ENCODE measurements around the gene PPM1J. TPM values are rescaled to one million over a fixed set of nuclear protein-coding genes. Genes with fewer than 3 reads are reported as not detected.

The PPM1J gene
- polyA plus RNA-seq, 3 donors, result 0.28 to 0.75 (median 0.69) TPM

DNA sequence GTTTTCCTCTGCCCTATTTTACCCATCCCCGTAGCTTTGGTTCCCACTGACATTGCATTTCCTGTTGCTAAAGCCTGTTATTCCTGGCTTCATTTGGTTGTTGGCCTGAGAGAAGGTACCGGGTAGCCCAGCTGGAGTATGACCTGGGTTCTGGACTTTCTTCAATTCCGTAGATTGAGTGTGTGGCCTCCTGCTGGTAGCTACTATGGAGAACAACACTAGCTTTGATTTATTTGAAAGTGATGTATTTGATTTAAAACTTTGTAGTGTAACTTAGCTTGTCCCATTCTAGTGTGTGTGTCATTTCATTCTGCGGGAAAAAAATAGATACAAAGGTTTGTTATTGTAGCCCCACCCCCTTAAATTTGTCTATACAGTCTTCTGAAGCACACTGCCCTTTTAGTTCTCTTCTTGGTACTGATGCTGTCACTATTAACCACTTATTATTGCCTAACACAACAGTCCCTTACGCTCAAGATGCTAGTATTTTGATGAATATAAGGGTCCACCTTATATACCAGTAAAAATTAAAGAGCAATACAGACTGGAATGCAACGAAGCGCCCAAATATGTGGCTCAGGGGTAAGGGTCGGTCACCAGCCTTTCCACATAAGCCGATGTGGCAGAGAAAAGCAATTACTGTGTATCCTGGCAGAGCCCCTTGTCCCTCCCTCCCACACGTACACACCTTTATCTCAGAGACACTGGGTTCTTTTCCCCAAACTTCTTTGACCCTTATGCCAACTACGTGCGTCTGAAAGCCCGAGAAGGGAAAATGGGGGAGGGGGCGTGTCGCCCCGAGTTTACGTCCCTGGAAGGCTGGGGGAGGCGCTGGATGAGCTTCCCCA, 41.3 kb downstream of the PPM1J start:
- no peaks in the 10 kb centered on the region for H3K9me3 Mint-ChIP-seq
- peak overlapping the region; percentile 99 for H3K4me2 ChIP-seq (replicated peaks; ENCODE audit: extremely low read depth, low read length, poor library complexity, severe bottlenecking)
- H3K4me1 ChIP-seq (ENCODE audit: control insufficient read depth in 1 of 2, insufficient read depth in 2 of 2, low read length in 2 of 2), result peaks cover 20 to 23% of the 10 kb centered on the region in 2 donors
- peak overlapping the region; percentile 92 for H2AFZ ChIP-seq (ENCODE audit: insufficient read depth, low read depth, low read length, poor library complexity, severe bottlenecking)
- DNase-seq, result peak; percentile 18 to 33 (median 28)
- H4K20me1 ChIP-seq (ENCODE audit: insufficient read depth, low read length), result peaks cover 42% of the 10 kb centered on the region
- intact Hi-C loops (cut with micrococcal nuclease), result loop anchor here in 1 of 2 donors (5.0 kb wide), 2 partner anchors 33 to 47 kb away; partner anchors contain the start of gene RHOC
- peaks cover 0 to 10% (median 7%) of the 10 kb centered on the region in 3 donors for H3K27me3 Mint-ChIP-seq (ENCODE audit: low read depth in 3 of 3)
- peak overlapping the region; percentile 98 to 99 for H3K4me3 Mint-ChIP-seq
- TF ChIP-seq, protein P1, sequence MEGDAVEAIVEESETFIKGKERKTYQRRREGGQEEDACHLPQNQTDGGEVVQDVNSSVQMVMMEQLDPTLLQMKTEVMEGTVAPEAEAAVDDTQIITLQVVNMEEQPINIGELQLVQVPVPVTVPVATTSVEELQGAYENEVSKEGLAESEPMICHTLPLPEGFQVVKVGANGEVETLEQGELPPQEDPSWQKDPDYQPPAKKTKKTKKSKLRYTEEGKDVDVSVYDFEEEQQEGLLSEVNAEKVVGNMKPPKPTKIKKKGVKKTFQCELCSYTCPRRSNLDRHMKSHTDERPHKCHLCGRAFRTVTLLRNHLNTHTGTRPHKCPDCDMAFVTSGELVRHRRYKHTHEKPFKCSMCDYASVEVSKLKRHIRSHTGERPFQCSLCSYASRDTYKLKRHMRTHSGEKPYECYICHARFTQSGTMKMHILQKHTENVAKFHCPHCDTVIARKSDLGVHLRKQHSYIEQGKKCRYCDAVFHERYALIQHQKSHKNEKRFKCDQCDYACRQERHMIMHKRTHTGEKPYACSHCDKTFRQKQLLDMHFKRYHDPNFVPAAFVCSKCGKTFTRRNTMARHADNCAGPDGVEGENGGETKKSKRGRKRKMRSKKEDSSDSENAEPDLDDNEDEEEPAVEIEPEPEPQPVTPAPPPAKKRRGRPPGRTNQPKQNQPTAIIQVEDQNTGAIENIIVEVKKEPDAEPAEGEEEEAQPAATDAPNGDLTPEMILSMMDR (IDR thresholded peaks at IDR 0.05), result peak; percentile 59
- no peaks in the 10 kb centered on the region for H3K27me3 ChIP-seq (ENCODE audit: control insufficient read depth in 2 of 2, insufficient read depth in 2 of 2, low read length in 2 of 2)
- no peaks in the 10 kb centered on the region for H3K79me2 ChIP-seq (ENCODE audit: insufficient read depth, low read length)
- H3K27ac ChIP-seq (ENCODE audit: low read depth in 1 of 2, low read length in 2 of 2), result peak overlapping the region; percentile 58 to 84
- WGBS (ENCODE audit: insufficient coverage), result 4% methylated on average over 8 of the region's 18 CpGs
- peak overlapping the region; percentile 78 to 94 (median 92) for H3K27ac Mint-ChIP-seq
- H3K36me3 ChIP-seq (replicated peaks in 1 of 2; ENCODE audit: control insufficient read depth in 1 of 2, insufficient read depth in 2 of 2, low read length in 2 of 2), result peaks cover 34 to 42% of the 10 kb centered on the region in 2 donors
- H3K9me3 ChIP-seq (replicated peaks in 1 of 2; ENCODE audit: control insufficient read depth in 1 of 2, insufficient read depth in 1 of 2, low read length in 2 of 2), result no peaks in the 10 kb centered on the region
- H3K36me3 Mint-ChIP-seq, result peaks cover 34 to 42% of the 10 kb centered on the region in 2 donors
- H3K9ac ChIP-seq (ENCODE audit: insufficient read depth, low read length, poor library complexity, severe bottlenecking), result peak overlapping the region; percentile 77
- peak overlapping the region; percentile 84 to 98 (median 95) for H3K4me3 ChIP-seq (replicated peaks in 1 of 3; ENCODE audit: low read depth in 2 of 3, low read length in 3 of 3)
- peaks cover 31% of the 10 kb centered on the region for H3K4me1 Mint-ChIP-seq

DNA sequence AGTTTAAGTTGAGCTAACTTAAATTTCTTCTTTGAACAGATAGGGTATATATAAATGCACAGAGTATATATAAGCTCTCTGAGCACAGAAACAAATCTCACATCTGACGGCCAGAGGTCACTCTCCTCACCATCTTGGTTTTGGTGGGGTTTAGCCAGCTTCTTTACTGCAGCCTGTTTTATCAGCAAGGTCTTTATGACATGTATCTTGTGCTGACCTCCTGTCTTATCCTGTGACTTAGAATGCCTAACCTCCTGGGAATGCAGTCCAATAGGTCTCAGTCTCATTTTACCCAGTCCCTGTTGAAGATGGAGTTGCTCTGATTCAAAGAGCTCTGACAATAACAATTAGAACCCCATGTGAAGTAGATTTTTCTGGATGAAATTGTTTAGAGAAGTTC, 42.3 kb downstream of the PPM1J start:
- Histone ChIP-seq H3K4me3 (replicated peaks in 1 of 3; ENCODE audit: low read depth in 2 of 3, low read length in 3 of 3) (no peak overlapping the region), H3K4me2 (replicated peaks; ENCODE audit: extremely low read depth, low read length, poor library complexity, severe bottlenecking) (no peak overlapping the region), H2AFZ (ENCODE audit: insufficient read depth, low read depth, low read length, poor library complexity, severe bottlenecking) (no peak overlapping the region), H3K4me1 (ENCODE audit: control insufficient read depth in 1 of 2, insufficient read depth in 2 of 2, low read length in 2 of 2) (peaks cover 20 to 23% of the 10 kb centered on the region in 2 donors), H3K9me3 (replicated peaks in 1 of 2; ENCODE audit: control insufficient read depth in 1 of 2, insufficient read depth in 1 of 2, low read length in 2 of 2) (no peaks in the 10 kb centered on the region), H4K20me1 (ENCODE audit: insufficient read depth, low read length) (peaks cover 45% of the 10 kb centered on the region), H3K79me2 (ENCODE audit: insufficient read depth, low read length) (no peaks in the 10 kb centered on the region), H3K27me3 (ENCODE audit: control insufficient read depth in 2 of 2, insufficient read depth in 2 of 2, low read length in 2 of 2) (no peaks in the 10 kb centered on the region), H3K9ac (ENCODE audit: insufficient read depth, low read length, poor library complexity, severe bottlenecking) (no peak overlapping the region), H3K36me3 (replicated peaks in 1 of 2; ENCODE audit: control insufficient read depth in 1 of 2, insufficient read depth in 2 of 2, low read length in 2 of 2) (peaks cover 40 to 52% of the 10 kb centered on the region in 2 donors), H3K27ac (ENCODE audit: low read depth in 1 of 2, low read length in 2 of 2) (peak overlapping the region in 1 of 2 donors; percentile 84)
- peaks cover 43 to 50% of the 10 kb centered on the region in 2 donors for H3K36me3 Mint-ChIP-seq
- peaks cover 0 to 10% (median 7%) of the 10 kb centered on the region in 3 donors for H3K27me3 Mint-ChIP-seq (ENCODE audit: low read depth in 3 of 3)
- no peaks in the 10 kb centered on the region for H3K9me3 Mint-ChIP-seq
- H3K4me3 Mint-ChIP-seq, result no peak overlapping the region
- no peak for DNase-seq
- peak overlapping the region in 4 of 7 donors; percentile 15 to 91 (median 56) for H3K27ac Mint-ChIP-seq
- TF ChIP-seq, protein P1 (IDR thresholded peaks at IDR 0.05), result no peak
- peaks cover 35% of the 10 kb centered on the region for H3K4me1 Mint-ChIP-seq
- WGBS (ENCODE audit: insufficient coverage), result no CpG with 5 or more reads among the region's 1 CpG
- intact Hi-C loops (cut with micrococcal nuclease), result loop anchor here in 1 of 2 donors (5.0 kb wide), 2 partner anchors 34 to 46 kb away; partner anchors contain the start of gene RHOC
